Measurements from ENCODE around the gene C12orf42.

DNA sequence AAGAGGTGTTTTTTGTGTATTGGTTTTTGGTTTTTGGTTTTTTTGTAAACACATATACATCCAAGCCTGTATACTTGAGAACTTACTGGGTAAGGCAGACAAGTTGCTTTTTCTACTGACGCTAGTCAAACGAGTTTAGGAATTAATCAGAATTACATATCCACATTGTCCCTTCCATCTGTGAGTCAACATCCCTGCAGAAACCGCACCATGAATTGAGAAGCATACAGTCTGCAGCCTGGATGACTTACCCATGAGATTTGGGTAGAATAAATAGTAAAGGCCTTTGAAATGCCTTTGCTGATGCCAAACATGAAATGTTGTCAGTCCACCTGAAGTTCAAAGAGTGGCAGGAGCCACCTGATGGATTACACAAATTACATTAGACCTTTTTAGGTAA, 21.4 kb upstream of the C12orf42 start:
- TF ChIP-seq, protein P1, sequence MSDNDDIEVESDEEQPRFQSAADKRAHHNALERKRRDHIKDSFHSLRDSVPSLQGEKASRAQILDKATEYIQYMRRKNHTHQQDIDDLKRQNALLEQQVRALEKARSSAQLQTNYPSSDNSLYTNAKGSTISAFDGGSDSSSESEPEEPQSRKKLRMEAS (IDR thresholded peaks at IDR 0.05; ENCODE audit: low read depth, low read length): no peak
- TF ChIP-seq, protein P2, sequence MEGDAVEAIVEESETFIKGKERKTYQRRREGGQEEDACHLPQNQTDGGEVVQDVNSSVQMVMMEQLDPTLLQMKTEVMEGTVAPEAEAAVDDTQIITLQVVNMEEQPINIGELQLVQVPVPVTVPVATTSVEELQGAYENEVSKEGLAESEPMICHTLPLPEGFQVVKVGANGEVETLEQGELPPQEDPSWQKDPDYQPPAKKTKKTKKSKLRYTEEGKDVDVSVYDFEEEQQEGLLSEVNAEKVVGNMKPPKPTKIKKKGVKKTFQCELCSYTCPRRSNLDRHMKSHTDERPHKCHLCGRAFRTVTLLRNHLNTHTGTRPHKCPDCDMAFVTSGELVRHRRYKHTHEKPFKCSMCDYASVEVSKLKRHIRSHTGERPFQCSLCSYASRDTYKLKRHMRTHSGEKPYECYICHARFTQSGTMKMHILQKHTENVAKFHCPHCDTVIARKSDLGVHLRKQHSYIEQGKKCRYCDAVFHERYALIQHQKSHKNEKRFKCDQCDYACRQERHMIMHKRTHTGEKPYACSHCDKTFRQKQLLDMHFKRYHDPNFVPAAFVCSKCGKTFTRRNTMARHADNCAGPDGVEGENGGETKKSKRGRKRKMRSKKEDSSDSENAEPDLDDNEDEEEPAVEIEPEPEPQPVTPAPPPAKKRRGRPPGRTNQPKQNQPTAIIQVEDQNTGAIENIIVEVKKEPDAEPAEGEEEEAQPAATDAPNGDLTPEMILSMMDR (IDR thresholded peaks at IDR 0.05 in 2 of 3, conservative IDR thresholded peaks at IDR 0.05 in 1 of 3; ENCODE audit: control insufficient read depth in 2 of 3, extremely low read depth in 1 of 3, insufficient read depth in 1 of 3, low read depth in 3 of 3, low read length in 3 of 3): no peak
- TF ChIP-seq POLR2A (IDR thresholded peaks at IDR 0.05; ENCODE audit: low read depth, low read length) (no peak), MTA2 (IDR thresholded peaks at IDR 0.05; ENCODE audit: low read depth) (no peak), TCF7 (IDR thresholded peaks at IDR 0.05; ENCODE audit: borderline replicate concordance) (no peak), RAD21 (IDR thresholded peaks at IDR 0.05; ENCODE audit: insufficient read depth, low read depth, low read length) (no peak)
- TF ChIP-seq, protein P3, sequence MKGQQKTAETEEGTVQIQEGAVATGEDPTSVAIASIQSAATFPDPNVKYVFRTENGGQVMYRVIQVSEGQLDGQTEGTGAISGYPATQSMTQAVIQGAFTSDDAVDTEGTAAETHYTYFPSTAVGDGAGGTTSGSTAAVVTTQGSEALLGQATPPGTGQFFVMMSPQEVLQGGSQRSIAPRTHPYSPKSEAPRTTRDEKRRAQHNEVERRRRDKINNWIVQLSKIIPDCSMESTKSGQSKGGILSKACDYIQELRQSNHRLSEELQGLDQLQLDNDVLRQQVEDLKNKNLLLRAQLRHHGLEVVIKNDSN (IDR thresholded peaks at IDR 0.05; ENCODE audit: borderline replicate concordance, extremely low read length, insufficient read depth, low read depth, low read length): no peak

All from GM12878 (cell line).